Activated CD8-positive, alpha-beta memory T cell treated with anti-CD3 and anti-CD28 coated beads for 1 hour (primary cell): ENCODE results near the gene GJB1.
"Not testable (repeated sequence)": the region's sequence is repeated elsewhere in the genome, so short reads cannot be mapped to it uniquely, and the experiment has no call there.

Experiments used
- DNase-seq, 2 donors: peaks; one replicate each; pipeline ENCODE4 v3.0.0-alpha.2; 2020; ENCODE audit warnings: low read depth in 1 of 2; ENCODE audit errors: extremely low read depth in 1 of 2

GJB1 gene

DNA sequence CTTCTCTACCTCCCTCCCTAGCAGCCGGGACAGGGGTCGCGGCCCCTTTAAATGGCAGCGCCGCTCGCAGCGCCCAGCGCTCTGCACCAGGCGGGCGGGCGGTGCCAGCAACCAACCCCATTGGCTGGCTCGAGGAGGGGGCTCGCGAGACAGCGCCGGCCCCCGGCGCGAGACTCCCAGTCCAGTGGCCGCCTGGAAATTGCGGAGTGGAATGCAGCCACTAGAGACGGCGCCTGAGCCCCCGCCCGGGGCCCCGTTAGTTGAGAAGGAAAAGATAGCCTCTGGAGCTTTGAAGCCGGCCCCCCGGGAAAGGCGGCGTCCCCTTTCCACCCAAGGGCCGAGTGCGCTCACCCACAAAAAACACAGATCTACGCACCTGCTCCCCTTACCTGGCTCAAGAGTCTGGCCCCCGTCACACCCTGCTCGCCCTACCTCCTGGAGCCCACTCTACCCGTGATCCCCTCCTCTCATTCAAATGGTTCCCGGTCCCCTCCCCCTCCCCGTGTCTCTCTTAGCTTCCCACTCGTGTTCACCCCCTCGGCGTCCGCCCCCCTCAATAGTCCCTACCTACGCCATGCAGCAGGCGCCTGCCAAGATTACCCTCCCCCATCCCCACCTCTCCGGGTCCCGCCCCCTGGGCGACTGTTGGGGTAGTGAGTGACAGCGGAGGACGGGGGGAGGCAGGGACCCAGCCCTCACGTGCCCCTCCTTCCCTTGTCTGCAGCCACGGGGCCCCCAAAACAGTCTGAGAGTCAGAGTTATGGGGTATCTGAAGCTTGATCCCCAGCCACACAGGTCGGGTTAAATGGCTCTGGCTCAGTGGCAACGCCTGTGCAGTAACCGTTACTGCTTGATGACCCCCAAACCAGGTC is 31.3 kb downstream of the GJB1 start, which contains the start of gene ZMYM3:
ZMYM3 (minus strand) TSS at position 49 of the 872 bp plus-strand sequence. CDS start 885 bp downstream, outside the sequence.
- DNase-seq = peak; percentile 44 to 57

DNA sequence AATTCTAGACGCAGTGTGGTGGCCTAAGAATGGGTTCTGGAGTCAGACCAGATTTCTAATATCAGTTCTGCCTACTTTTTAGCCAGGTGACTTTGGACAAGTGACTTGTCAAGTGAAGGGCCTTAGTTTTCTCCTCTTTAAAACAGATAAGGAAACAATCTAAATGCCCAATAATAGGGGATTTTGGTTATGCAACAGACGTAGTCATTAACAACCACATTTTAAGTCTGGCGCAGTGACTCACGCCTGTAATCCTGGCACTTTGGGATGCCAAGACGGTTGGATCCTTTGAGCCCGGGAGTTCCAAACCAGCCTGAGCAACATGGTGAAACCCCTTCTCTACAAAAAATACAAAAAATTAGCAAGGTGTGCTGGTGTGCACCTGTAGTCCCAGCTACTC is 33.0 kb downstream of the GJB1 start:
- DNase-seq = no peak

DNA sequence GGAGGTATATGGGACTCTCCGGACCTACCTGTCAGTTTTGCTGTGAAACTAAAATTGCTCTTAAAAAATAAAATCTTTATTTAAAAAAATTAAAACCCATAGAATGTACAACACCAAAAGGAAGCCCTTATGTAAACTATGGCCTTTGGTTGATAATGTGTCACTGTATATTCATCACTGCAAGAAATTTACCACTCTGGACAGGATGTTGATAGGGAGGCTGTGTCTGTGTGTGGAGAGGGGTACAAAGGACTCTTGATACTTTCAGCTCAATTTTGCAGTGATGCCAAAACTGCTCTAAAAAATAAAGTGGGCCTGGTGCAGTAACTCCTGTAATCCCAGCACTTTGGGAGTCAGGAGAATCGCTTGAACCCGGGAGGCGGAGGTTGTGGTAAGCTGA is 33.8 kb downstream of the GJB1 start:
- no peak for DNase-seq

DNA sequence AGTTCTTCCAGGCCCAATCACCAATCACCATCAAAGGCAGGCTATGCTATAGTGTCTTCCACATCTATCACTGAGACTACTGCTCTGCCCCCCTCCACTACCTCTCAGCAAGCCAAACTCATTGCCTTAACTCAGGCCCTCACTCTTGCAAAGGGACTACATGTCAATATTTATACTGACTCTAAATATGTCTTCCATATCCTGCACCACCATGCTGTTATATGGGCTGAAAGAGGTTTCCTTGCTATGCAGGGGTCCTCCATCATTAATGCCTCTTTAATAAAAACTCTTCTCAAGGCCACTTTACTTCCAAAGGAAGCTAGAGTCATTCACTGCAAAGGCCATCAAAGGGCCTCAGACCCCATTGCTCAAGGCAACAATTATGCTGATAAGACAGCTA is 45.6 kb downstream of the GJB1 start:
- not testable (repeated sequence) for DNase-seq

DNA sequence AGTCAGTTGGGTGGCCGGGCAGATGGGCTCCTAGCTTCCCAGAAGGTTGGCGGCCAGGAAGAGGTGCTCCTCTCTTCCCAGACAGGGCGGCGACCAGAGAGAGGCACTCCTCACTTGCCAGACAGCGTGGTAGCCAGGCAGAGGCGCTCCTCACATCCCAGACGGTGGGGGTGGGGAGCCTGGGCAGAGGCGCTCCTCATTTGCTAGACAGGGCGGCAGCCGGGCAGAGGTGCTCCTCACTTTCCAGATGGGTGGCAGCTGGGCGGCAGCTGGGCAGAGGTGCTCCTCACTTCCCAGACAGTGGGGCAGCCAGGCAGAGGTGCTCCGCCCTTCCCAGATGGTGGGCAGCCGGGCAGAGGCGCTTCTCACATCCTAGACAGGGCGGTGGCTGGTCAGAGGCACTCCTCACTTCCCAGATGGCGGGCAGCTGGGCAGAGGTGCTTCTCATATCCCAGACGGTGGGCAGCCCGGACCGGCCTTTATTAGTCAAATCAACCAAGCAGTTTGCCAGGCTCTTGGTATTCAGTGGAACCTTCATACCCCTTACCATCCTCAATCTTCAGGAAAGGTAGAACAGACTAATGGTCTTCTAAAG is 46.9 kb downstream of the GJB1 start:
- DNase-seq = no peak

DNA sequence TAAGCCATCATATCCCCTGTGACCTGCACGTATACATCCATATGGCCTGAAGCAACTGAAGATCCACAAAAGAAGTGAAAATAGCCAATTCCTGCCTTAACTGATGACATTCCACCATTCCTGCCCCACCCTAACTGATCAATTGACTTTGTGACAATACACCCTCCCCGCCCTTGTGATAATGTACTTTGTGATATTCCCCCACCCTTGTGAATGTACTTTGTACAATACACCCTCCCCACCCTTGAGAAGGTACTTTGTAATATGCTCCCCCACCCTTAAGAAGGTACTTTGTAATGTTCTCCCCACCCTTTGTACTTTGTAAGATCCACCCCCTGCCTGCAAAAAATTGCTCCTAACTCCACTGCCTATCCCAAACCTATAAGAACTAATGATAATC is 49.3 kb downstream of the GJB1 start:
- not testable (repeated sequence) for DNase-seq
